GM12875 (cell line): ENCODE data around the gene SECTM1.

Source experiments
- H3K4me3 ChIP-seq: one replicate; pipeline ENCODE4 v1.5.1; 2011; ENCODE audit warnings: low read depth, low read length, control low read depth
- CTCF ChIP-seq: IDR thresholded peaks from 2 replicates; pipeline ENCODE4 v1.5.1; 2011; ENCODE audit warnings: low read depth, mild to moderate bottlenecking, control low read depth, inconsistent platforms, low read length, moderate library complexity, borderline replicate concordance; ENCODE audit not compliant: insufficient read depth

The SECTM1 gene

GRCh38 chr17:82310877-82311276 lies 22.7 kb downstream of the SECTM1 start:
- no peak for TF ChIP-seq CTCF
- H3K4me3 ChIP-seq, result no peak overlapping the region

- H3K4me3 ChIP-seq, result no peak overlapping the region
- no peak for TF ChIP-seq CTCF
These were observed 23.7 kb downstream of the SECTM1 start for GRCh38 chr17:82309656-82310570.

GRCh38 chr17:82305727-82306300 lies 27.8 kb downstream of the SECTM1 start:
- no peak for TF ChIP-seq CTCF

GRCh38 chr17:82304826-82305726 lies 28.5 kb downstream of the SECTM1 start:
- no peak for TF ChIP-seq CTCF

More at GRCh38 chr17:82305727-82306300, 27.8 kb downstream of the SECTM1 start:
- H3K4me3 ChIP-seq, result no peak overlapping the region

GRCh38 chr17:82303944-82304808 lies 29.4 kb downstream of the SECTM1 start:
- no peak for TF ChIP-seq CTCF
- H3K4me3 ChIP-seq, result no peak overlapping the region

More at GRCh38 chr17:82304826-82305726, 28.5 kb downstream of the SECTM1 start:
- no peak overlapping the region for H3K4me3 ChIP-seq
